PFSK-1 (cell line): Measurements from ENCODE around the gene LINGO1.

Source experiments
- POLR2AphosphoS5 ChIP-seq: IDR thresholded peaks from 2 replicates; pipeline ENCODE4 v1.6.1; 2012; ENCODE audit warnings: low read depth, mild to moderate bottlenecking, control low read depth, low read length, moderate library complexity
- SIN3A ChIP-seq: IDR thresholded peaks from 2 replicates; pipeline ENCODE4 v1.6.1; 2012; ENCODE audit warnings: mild to moderate bottlenecking, low read length, moderate library complexity, borderline replicate concordance; ENCODE audit not compliant: insufficient read depth
- TAF1 ChIP-seq: IDR thresholded peaks from 2 replicates; pipeline ENCODE4 v1.6.1; 2012; ENCODE audit warnings: low read length, control low read depth, borderline replicate concordance; ENCODE audit not compliant: insufficient read depth

DNA sequence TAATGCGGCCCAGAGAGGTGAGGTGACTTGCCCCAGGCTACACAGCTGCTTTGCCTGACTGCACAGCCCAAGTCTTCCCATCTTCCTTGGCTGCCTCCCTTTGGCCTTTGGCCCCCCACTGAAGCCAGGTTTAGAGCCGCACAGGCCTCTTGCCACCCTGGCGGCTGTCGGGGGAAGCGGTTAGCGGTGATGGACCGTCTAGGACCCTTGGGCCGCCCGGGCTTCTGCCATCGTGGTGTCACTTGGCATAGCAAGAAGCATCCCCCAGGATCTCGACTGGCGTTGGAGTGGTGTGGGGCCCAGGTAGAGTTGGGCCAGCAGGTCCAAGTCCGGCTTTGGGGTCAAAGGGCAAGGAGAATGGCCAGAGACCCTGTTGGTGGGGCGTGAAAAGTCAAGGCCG, 61.0 kb downstream of the LINGO1 start:
- TF ChIP-seq POLR2AphosphoS5, result no peak
- TF ChIP-seq SIN3A, result no peak
- TF ChIP-seq TAF1, result no peak
